Mammary epithelial cell (primary cell): ENCODE measurements around the gene ZNF467.

Experiments
- CTCF ChIP-seq, 2 donors: IDR thresholded peaks in 1 of 2; conservative IDR thresholded peaks in 1 of 2; 2 replicates each; pipeline ENCODE4 v1.5.1; 2011 to 2012; ENCODE audit warnings: inconsistent platforms in 2 of 2, low read length in 2 of 2, mild to moderate bottlenecking in 2 of 2, control low read depth in 1 of 2, low read depth in 1 of 2; ENCODE audit not compliant: insufficient read depth in 1 of 2; ENCODE audit errors: extremely low read depth in 1 of 2
- EZH2 ChIP-seq: IDR thresholded peaks from 2 replicates; pipeline ENCODE4 v1.6.1; 2012; ENCODE audit warnings: low read length, inconsistent platforms, borderline replicate concordance

- TF ChIP-seq CTCF (conservative IDR thresholded peaks at IDR 0.05 in 1 of 2, IDR thresholded peaks at IDR 0.05 in 1 of 2; ENCODE audit: extremely low read depth in 1 of 2, insufficient read depth in 1 of 2, low read depth in 1 of 2, low read length in 2 of 2) (no peak), EZH2 (no peak)
Observed at GRCh38 chr7:149809215-149809614, 35.8 kb upstream of the ZNF467 start.
